Activated T-helper 1 cell treated with Interleukin-2 at 50 U/mL for 16 hours (primary cell): ENCODE results near the gene S100Z.

Source experiments
- DNase-seq: peaks from one replicate; pipeline ENCODE4 v3.0.0-alpha.2; 2020; ENCODE audit warnings: low read depth

Gene S100Z

GRCh38 chr5:76953551-76954382 lies 104.0 kb downstream of the S100Z start:
- no peak for DNase-seq

DNA sequence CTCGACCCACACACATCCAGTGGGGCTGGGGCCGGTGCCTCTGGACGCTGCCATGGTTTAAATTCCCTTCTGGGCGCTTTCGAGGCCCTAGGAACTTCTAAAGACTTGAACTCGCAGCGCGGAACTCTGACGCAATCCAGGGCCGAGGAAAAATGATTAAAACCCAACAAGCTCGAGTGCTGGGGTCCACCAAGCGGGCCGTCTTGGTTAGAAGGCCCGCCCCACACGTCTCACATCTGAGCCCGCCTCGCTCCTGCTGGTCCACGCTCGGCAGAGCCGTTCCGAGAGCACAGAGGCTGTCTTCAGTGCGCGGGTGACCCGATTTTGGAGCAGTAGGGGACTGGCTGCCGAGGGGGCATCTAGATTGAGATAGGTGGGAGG lies 104.6 kb downstream of the S100Z start:
- DNase-seq, result no peak

- no peak for DNase-seq
Observed at GRCh38 chr5:76956033-76956432, 106.2 kb downstream of the S100Z start.

- DNase-seq, result no peak
Observed at GRCh38 chr5:76958991-76959767, 109.4 kb downstream of the S100Z start.

DNA sequence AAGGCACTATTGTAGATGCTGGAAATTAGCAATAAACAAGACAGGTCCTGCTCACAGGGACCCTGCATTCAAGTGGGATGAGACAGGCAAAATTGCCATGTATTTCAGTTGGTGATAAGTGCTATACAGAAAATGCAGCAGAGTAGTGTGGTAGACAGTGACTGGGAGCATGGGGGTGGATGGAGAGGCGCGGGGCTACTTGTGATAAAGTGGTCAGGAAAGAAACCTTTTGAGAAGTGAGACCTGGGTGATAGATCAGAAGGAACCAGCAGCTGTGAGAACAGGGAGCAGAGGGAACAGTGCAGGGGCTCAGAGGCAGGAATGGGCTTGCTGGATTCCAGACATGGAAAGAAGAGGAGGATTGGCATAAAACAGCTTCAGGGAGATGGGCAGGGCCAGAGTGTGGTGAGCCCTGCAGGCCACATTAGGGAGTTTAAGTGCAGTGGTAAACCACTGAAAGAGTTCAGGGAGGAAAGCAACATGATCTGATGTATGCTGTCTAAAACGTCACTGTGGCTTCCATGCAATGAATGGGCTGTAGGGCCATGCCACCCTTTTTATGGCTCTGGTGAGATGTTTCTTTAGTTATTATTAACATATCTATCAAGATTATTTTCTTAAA lies 110.3 kb downstream of the S100Z start:
- no peak for DNase-seq

GRCh38 chr5:76964060-76964459 lies 114.2 kb downstream of the S100Z start:
- DNase-seq, result no peak
